Small intestine (tissue), 7 donors: ENCODE results near the gene BDH1. TPM values are rescaled to one million over a fixed set of nuclear protein-coding genes. Genes with fewer than 3 reads are reported as not detected.

ENCODE experiments used
- DNase-seq, 2 donors: peaks; one replicate each; pipeline versions ENCODE4 v3.0.0 to v3.0.0-alpha.2; 2013
- FAIRE-seq: peaks from 2 replicates; lab custom pipeline; 2012; peaks lifted over from hg19 to GRCh38; lab: Jason Lieb, UNC
- H3K27ac ChIP-seq, 3 donors: one replicate each; pipeline ENCODE4 v1.5.1; 2013; ENCODE audit warnings: low read length in 2 of 3, mild to moderate bottlenecking in 2 of 3, control low read depth in 1 of 3, inconsistent platforms in 1 of 3, low read depth in 1 of 3, moderate library complexity in 1 of 3
- H3K27me3 ChIP-seq, 3 donors: one replicate each; pipeline ENCODE4 v1.6.1; 2013; ENCODE audit warnings: low read length in 3 of 3, inconsistent platforms in 1 of 3; ENCODE audit not compliant: control insufficient read depth in 3 of 3, insufficient read depth in 3 of 3
- H3K36me3 ChIP-seq, 3 donors: one replicate each; pipeline ENCODE4 v1.6.1; 2013; ENCODE audit warnings: low read length in 3 of 3, inconsistent platforms in 1 of 3, low read depth in 1 of 3, mild to moderate bottlenecking in 1 of 3, moderate library complexity in 1 of 3; ENCODE audit not compliant: control insufficient read depth in 3 of 3, insufficient read depth in 2 of 3
- H3K4me1 ChIP-seq, 3 donors: one replicate each; pipeline ENCODE4 v1.6.1; 2013; ENCODE audit warnings: low read length in 2 of 3, inconsistent platforms in 1 of 3, low read depth in 1 of 3, mild to moderate bottlenecking in 1 of 3, moderate library complexity in 1 of 3; ENCODE audit not compliant: control insufficient read depth in 3 of 3, insufficient read depth in 2 of 3
- H3K4me3 ChIP-seq, 3 donors: one replicate each; pipeline ENCODE4 v1.5.1; 2013; ENCODE audit warnings: low read length in 3 of 3, control low read depth in 1 of 3, inconsistent platforms in 1 of 3, low read depth in 1 of 3, mild to moderate bottlenecking in 1 of 3, moderate library complexity in 1 of 3
- H3K9me3 ChIP-seq, 2 donors: one replicate each; pipeline ENCODE4 v1.6.1; 2013; ENCODE audit warnings: low read depth in 1 of 2, low read length in 1 of 2; ENCODE audit not compliant: control insufficient read depth in 2 of 2, insufficient read depth in 1 of 2
- WGBS, 3 donors: extraction: QIAGEN DNeasy Blood & Tissue Kit; methylation state at CpG; one replicate each; pipeline ENCODE4 v1.1.7; 2013; 5-methylcytosine and 5-hydroxymethylcytosine counted together
- polyA plus RNA-seq, 4 donors: library from polyadenylated mRNA; stranded (reverse) in 3 of 4; unstranded in 1 of 4; fragments of 200-250 nt in 3 of 4; fragments of 120-200 nt in 1 of 4; gene quantifications; one replicate each; pipeline versions ENCODE4 v1.2.1 to v1.2.3, GENCODE V29; 2013
- donor health status: healthy with polysubstance abuse.
- donor health status: control.
- donor health status: control.
- donor health status: Bipolar disorder and iron deficiency.
- donor health status: healthy.

The BDH1 gene
- polyA plus RNA-seq, 4 donors = 71.1 to 101 (median 91.4) TPM

- H3K9me3 ChIP-seq = no peaks in the 10 kb centered on the region
- H3K4me1 ChIP-seq = peaks cover 0 to 7% (median 0%) of the 10 kb centered on the region in 3 donors
- FAIRE-seq (no peak), DNase-seq (peak in 1 of 2 donors; percentile 30)
- H3K27me3 ChIP-seq = no peaks in the 10 kb centered on the region
- H3K27ac ChIP-seq = peak overlapping the region in 2 of 3 donors; percentile 5 to 12
- H3K4me3 ChIP-seq = no peak overlapping the region
- 67 to 87% (median 78%) methylated on average over 3 of the region's 3 CpGs for WGBS, 3 donors
- peaks cover 0 to 45% (median 14%) of the 10 kb centered on the region in 3 donors for H3K36me3 ChIP-seq
Observed at GRCh38 chr3:197540961-197541377, 14.8 kb downstream of the BDH1 start.

GRCh38 chr3:197539651-197540051, 16.1 kb downstream of the BDH1 start:
- Histone ChIP-seq H3K9me3 (no peaks in the 10 kb centered on the region), H3K27me3 (no peaks in the 10 kb centered on the region), H3K4me3 (no peak overlapping the region), H3K27ac (peak overlapping the region in 1 of 3 donors; percentile 27), H3K36me3 (peaks cover 0 to 39% (median 14%) of the 10 kb centered on the region in 3 donors), H3K4me1 (peaks cover 0 to 7% (median 0%) of the 10 kb centered on the region in 3 donors)
- DNase-seq (peak; percentile 77 to 81), FAIRE-seq (no peak)
- 9 to 55% (median 48%) methylated on average over 6 of the region's 6 CpGs for WGBS, 3 donors

- no peak for DNase-seq
- no peak for FAIRE-seq
- H3K9me3 ChIP-seq = no peaks in the 10 kb centered on the region
- peaks cover 0 to 28% (median 20%) of the 10 kb centered on the region in 3 donors for H3K36me3 ChIP-seq
- WGBS, 3 donors = 72 to 87% (median 80%) methylated on average over 6 of the region's 6 CpGs
- no peaks in the 10 kb centered on the region for H3K4me1 ChIP-seq
- H3K27me3 ChIP-seq = no peaks in the 10 kb centered on the region
- no peak overlapping the region for H3K4me3 ChIP-seq
- no peak overlapping the region for H3K27ac ChIP-seq
Observed at GRCh38 chr3:197533927-197534725, 21.6 kb downstream of the BDH1 start.

- Histone ChIP-seq H3K27me3 (no peaks in the 10 kb centered on the region), H3K4me1 (peaks cover 0 to 4% (median 0%) of the 10 kb centered on the region in 3 donors), H3K4me3 (no peak overlapping the region), H3K9me3 (no peaks in the 10 kb centered on the region), H3K36me3 (peaks cover 0 to 28% (median 17%) of the 10 kb centered on the region in 3 donors), H3K27ac (no peak overlapping the region)
- DNase-seq (no peak), FAIRE-seq (no peak)
- 93 to 95% (median 94%) methylated on average over 10 of the region's 10 CpGs for WGBS, 3 donors
Observed at GRCh38 chr3:197533396-197533795, 22.4 kb downstream of the BDH1 start.

GRCh38 chr3:197532388-197532787, 23.4 kb downstream of the BDH1 start:
- Histone ChIP-seq H3K36me3 (peaks cover 0 to 34% (median 17%) of the 10 kb centered on the region in 3 donors), H3K9me3 (no peaks in the 10 kb centered on the region), H3K27ac (no peak overlapping the region), H3K27me3 (no peaks in the 10 kb centered on the region), H3K4me3 (no peak overlapping the region), H3K4me1 (peaks cover 0 to 5% (median 0%) of the 10 kb centered on the region in 3 donors)
- WGBS, 3 donors = 88 to 89% (median 89%) methylated on average over 3 of the region's 3 CpGs
- no peak for FAIRE-seq
- DNase-seq = no peak

GRCh38 chr3:197528190-197528589, 27.6 kb downstream of the BDH1 start:
- 83 to 88% (median 84%) methylated on average over 6 of the region's 6 CpGs for WGBS, 3 donors
- FAIRE-seq = no peak
- peaks cover 0 to 66% (median 10%) of the 10 kb centered on the region in 3 donors for H3K36me3 ChIP-seq

GRCh38 chr3:197527569-197527968, 28.2 kb downstream of the BDH1 start:
- DNase-seq (no peak), FAIRE-seq (no peak)
- Histone ChIP-seq H3K4me1 (peaks cover 0 to 9% (median 0%) of the 10 kb centered on the region in 3 donors), H3K4me3 (no peak overlapping the region), H3K36me3 (peaks cover 0 to 66% (median 8%) of the 10 kb centered on the region in 3 donors), H3K9me3 (no peaks in the 10 kb centered on the region), H3K27me3 (no peaks in the 10 kb centered on the region), H3K27ac (no peak overlapping the region)
- WGBS, 3 donors = 87 to 93% (median 90%) methylated on average over 5 of the region's 5 CpGs

More at GRCh38 chr3:197528190-197528589, 27.6 kb downstream of the BDH1 start:
- peak in 1 of 2 donors; percentile 33 for DNase-seq
- Histone ChIP-seq H3K27ac (no peak overlapping the region), H3K27me3 (no peaks in the 10 kb centered on the region), H3K4me1 (peaks cover 0 to 5% (median 0%) of the 10 kb centered on the region in 3 donors), H3K9me3 (no peaks in the 10 kb centered on the region), H3K4me3 (no peak overlapping the region)

GRCh38 chr3:197525706-197526105, 30.1 kb downstream of the BDH1 start:
- Histone ChIP-seq H3K4me3 (no peak overlapping the region), H3K27me3 (no peaks in the 10 kb centered on the region), H3K9me3 (no peaks in the 10 kb centered on the region), H3K36me3 (peaks cover 0 to 69% (median 0%) of the 10 kb centered on the region in 3 donors), H3K27ac (no peak overlapping the region), H3K4me1 (peaks cover 6 to 24% (median 7%) of the 10 kb centered on the region in 3 donors)
- no peak for FAIRE-seq
- 81 to 89% (median 85%) methylated on average over 5 of the region's 5 CpGs for WGBS, 3 donors
- no peak for DNase-seq
